H1 (cell line): ENCODE measurements around the gene PLGRKT. TPM values are rescaled to one million over a fixed set of nuclear protein-coding genes. Genes with fewer than 3 reads are reported as not detected.

Experiments
- SIX5 ChIP-seq: IDR thresholded peaks from 2 replicates; pipeline ENCODE4 v1.6.1; 2011; ENCODE audit warnings: mild to moderate bottlenecking, low read depth, low read length
- polyA plus RNA-seq, 7 experiments: library from polyadenylated mRNA; depleted of rRNA in 3 of 7; stranded (reverse) in 5 of 7; unstranded in 2 of 7; fragments of >200 nt in 5 of 7; fragments of 200-250 nt in 2 of 7; gene quantifications; 1 replicate in 5 of 7; 2 replicates in 1 of 7; 4 replicates in 1 of 7; pipeline versions ENCODE4 v1.2.1 to v1.2.3, GENCODE V29; 2011 to 2013; ENCODE audit warnings: missing spikeins in 2 of 7, mixed read lengths in 2 of 7
- total RNA-seq: library from RNA; stranded (reverse); fragmentation: NEBNext Ultra II Directional; extraction: Animal tissue kit (Norgen Biotek cat#: 25700); gene quantifications from 2 replicates; pipeline ENCODE4 v1.2.1, GENCODE V29; 2021

Gene PLGRKT
- total and polyA plus RNA-seq, 2 of the 8 experiments (the other 6 are each of a cell fraction or from before 2014, with no cell fraction given) = 5.4 to 15.7 TPM

DNA sequence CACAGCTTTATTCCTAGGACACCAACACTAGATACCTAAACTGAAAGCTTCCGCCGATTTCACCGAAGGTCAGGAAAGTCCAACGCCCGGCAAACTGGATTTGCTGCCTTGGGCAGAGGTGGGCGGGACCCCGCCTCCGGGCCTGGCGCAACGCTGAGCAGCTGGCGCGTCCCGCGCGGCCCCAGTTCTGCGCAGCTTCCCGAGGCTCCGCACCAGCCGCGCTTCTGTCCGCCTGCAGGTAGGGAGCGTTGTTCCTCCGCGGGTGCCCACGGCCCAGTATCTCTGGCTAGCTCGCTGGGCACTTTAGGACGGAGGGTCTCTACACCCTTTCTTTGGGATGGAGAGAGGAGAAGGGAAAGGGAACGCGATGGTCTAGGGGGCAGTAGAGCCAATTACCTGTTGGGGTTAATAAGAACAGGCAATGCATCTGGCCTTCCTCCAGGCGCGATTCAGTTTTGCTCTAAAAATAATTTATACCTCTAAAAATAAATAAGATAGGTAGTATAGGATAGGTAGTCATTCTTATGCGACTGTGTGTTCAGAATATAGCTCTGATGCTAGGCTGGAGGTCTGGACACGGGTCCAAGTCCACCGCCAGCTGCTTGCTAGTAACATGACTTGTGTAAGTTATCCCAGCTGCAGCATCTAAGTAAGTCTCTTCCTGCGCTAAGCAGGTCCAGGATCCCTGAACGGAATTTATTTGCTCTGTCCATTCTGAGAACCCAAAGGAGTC, 12.8 kb upstream of the PLGRKT start, which contains the start of gene CD274 (continued):
- TF ChIP-seq SIX5 = no peak
